GM19193 (cell line): ENCODE results near the gene NUBP2.

Source experiments
- POLR2A ChIP-seq: IDR thresholded peaks from 4 replicates; pipeline ENCODE4 v1.6.1; 2011; ENCODE audit not compliant: insufficient read depth, insufficient read length; ENCODE audit errors: extremely low read depth

Gene NUBP2

GRCh38 chr16:1794221-1794871, 11.6 kb downstream of the NUBP2 start:
- TF ChIP-seq POLR2A, result no peak

- TF ChIP-seq POLR2A, result no peak
These were observed 12.3 kb downstream of the NUBP2 start for GRCh38 chr16:1794908-1795666.

GRCh38 chr16:1800701-1801100, 17.9 kb downstream of the NUBP2 start:
- no peak for TF ChIP-seq POLR2A

- no peak for TF ChIP-seq POLR2A
These were observed 24.9 kb downstream of the NUBP2 start for GRCh38 chr16:1807626-1808025.

- TF ChIP-seq POLR2A, result no peak
These were observed 25.9 kb downstream of the NUBP2 start for GRCh38 chr16:1808691-1809090.

GRCh38 chr16:1809281-1809801, 26.6 kb downstream of the NUBP2 start:
- TF ChIP-seq POLR2A, result no peak

- no peak for TF ChIP-seq POLR2A
These were observed 27.3 kb downstream of the NUBP2 start for GRCh38 chr16:1810106-1810505.

- no peak for TF ChIP-seq POLR2A
These were observed 27.8 kb downstream of the NUBP2 start for GRCh38 chr16:1810536-1810935.

GRCh38 chr16:1812732-1813163, 30.0 kb downstream of the NUBP2 start:
- TF ChIP-seq POLR2A, result no peak

GRCh38 chr16:1815461-1815860, 32.7 kb downstream of the NUBP2 start:
- TF ChIP-seq POLR2A, result no peak

GRCh38 chr16:1816396-1817275, 33.9 kb downstream of the NUBP2 start:
- TF ChIP-seq POLR2A, result no peak

- TF ChIP-seq POLR2A, result no peak
These were observed 34.5 kb downstream of the NUBP2 start for GRCh38 chr16:1817276-1817589.

- TF ChIP-seq POLR2A, result no peak
These were observed 35.0 kb downstream of the NUBP2 start for GRCh38 chr16:1817716-1818115.

GRCh38 chr16:1818204-1818872, 35.6 kb downstream of the NUBP2 start:
- no peak for TF ChIP-seq POLR2A
